ENCODE results near the gene ARHGEF16.

ARHGEF16 gene

DNA sequence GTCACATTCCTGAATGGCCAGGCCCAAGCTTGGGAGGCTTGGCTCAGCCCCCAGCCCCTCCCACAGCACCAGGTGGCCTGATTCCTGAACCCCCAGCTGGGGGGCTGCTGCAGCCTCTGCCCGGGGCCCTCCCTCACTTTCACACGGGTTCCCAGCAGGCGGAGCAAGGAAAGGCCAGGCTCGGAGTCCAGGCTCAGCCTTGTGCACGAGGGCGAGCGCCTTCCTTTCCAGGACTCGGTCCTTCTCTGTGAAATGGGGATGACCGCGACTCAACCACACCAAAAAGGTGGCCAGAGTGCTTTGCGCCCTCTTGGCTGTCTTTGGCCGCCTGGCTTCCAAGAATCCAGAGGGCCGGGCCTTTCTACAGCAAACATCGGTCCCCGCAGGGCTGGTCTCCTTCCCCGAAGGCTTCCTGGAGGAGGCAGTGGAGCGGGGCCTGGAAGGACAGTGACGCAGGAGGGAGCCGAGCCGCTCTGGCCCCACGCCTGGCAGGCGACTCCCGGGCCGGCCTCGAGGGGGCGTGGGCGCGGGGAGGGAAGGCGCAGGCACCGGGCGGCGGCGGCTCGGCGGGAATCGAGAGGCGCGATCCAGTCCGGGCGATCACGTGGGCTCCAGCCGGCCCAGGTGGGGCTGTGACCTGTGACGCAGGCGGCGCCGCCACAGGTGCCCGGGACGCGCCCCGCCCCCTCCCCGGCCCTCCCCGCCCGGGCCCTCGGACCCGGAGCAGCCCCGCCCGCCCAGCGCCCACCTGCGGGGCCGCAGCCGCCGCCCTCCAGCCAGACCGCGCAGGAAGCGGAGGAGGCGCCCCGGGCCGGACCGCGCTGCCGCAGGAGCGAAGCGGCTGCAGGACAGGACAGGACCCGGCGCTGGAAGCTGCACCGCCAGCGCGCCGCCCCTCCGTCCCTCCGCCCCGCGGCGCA is at the start of gene ARHGEF16:
Gene ARHGEF16, plus strand, starts transcription at position 775 of the 920 bp plus-strand sequence. CDS start 8,420 bp downstream, outside the sequence.
- no peaks in the 10 kb centered on the region for H3K27me3 ChIP-seq (ENCODE audit: control insufficient read depth, insufficient read depth, low read length)
- no peaks in the 10 kb centered on the region for H3K9me3 ChIP-seq (ENCODE audit: control insufficient read depth, insufficient read depth, low read length)
- H3K4me3 ChIP-seq (ENCODE audit: low read length): peak within 1 kb of the TSS; percentile 62; the same call in 1 of the 2 replicates
- WGBS (ENCODE audit: insufficient coverage, insufficient read length): no CpG with 5 or more reads among the region's 84 CpGs
- H3K27ac ChIP-seq (ENCODE audit: low read length): no peak within 1 kb of the TSS
- peaks cover 9% of the 10 kb centered on the region for H3K4me1 ChIP-seq (ENCODE audit: control insufficient read depth, insufficient read depth, low read length)
- no peak for DNase-seq (ENCODE audit: low read depth, low spot score)
- H3K36me3 ChIP-seq (ENCODE audit: control insufficient read depth, insufficient read depth, low read length): no peaks in the 10 kb centered on the region

DNA sequence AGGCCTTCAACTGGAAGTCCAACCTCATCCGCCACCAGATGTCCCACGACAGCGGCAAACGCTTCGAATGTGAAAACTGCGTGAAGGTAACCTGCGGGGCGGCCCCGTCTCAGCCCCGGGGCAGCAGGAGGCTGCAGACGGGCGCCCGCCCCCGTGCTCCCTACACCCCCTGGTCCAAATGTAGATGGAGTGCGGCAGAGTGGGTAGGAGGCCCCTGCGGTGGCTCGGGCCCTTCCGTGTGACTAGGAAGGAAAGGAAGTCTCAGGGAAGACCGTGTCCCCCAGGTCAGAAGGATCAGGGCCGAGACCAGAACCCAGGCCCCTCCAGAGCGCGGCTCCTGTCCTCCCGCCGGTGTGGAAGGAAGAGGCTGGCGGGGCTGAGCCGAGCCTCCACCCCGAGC is 49.7 kb upstream of the ARHGEF16 start:
- Histone ChIP-seq H3K27me3 (ENCODE audit: control insufficient read depth, insufficient read depth, low read length) (no peaks in the 10 kb centered on the region), H3K4me1 (ENCODE audit: control insufficient read depth, insufficient read depth, low read length) (no peaks in the 10 kb centered on the region; the same call in 1 of the 2 replicates), H3K9me3 (ENCODE audit: control insufficient read depth, insufficient read depth, low read length) (no peaks in the 10 kb centered on the region; the same call in 1 of the 2 replicates), H3K4me3 (ENCODE audit: low read length) (no peak overlapping the region), H3K27ac (ENCODE audit: low read length) (no peak overlapping the region), H3K36me3 (ENCODE audit: control insufficient read depth, insufficient read depth, low read length) (no peaks in the 10 kb centered on the region; the same call in 1 of the 2 replicates)
- DNase-seq (ENCODE audit: low read depth, low spot score): no peak
- no CpG with 5 or more reads among the region's 27 CpGs for WGBS (ENCODE audit: insufficient coverage, insufficient read length)

DNA sequence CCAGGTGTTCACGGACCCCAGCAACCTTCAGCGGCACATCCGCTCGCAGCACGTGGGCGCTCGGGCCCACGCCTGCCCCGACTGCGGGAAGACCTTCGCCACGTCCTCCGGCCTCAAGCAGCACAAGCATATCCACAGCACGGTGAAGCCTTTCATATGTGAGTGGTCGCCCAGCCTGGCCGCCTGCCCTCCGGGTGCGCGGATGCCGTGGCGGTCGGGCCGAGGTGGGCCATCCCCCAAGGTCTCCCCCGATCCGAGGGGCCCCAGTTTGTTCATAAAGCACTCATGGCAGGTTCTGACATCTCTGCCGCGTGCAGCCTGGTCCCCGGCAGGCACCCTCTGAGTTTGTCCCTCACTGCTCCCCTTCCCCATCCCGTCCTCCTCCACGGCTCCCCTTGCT is 49.0 kb upstream of the ARHGEF16 start:
- no peak overlapping the region for H3K4me3 ChIP-seq (ENCODE audit: low read length)
- no peaks in the 10 kb centered on the region; the same call in 1 of the 2 replicates for H3K4me1 ChIP-seq (ENCODE audit: control insufficient read depth, insufficient read depth, low read length)
- WGBS (ENCODE audit: insufficient coverage, insufficient read length): no CpG with 5 or more reads among the region's 30 CpGs

DNA sequence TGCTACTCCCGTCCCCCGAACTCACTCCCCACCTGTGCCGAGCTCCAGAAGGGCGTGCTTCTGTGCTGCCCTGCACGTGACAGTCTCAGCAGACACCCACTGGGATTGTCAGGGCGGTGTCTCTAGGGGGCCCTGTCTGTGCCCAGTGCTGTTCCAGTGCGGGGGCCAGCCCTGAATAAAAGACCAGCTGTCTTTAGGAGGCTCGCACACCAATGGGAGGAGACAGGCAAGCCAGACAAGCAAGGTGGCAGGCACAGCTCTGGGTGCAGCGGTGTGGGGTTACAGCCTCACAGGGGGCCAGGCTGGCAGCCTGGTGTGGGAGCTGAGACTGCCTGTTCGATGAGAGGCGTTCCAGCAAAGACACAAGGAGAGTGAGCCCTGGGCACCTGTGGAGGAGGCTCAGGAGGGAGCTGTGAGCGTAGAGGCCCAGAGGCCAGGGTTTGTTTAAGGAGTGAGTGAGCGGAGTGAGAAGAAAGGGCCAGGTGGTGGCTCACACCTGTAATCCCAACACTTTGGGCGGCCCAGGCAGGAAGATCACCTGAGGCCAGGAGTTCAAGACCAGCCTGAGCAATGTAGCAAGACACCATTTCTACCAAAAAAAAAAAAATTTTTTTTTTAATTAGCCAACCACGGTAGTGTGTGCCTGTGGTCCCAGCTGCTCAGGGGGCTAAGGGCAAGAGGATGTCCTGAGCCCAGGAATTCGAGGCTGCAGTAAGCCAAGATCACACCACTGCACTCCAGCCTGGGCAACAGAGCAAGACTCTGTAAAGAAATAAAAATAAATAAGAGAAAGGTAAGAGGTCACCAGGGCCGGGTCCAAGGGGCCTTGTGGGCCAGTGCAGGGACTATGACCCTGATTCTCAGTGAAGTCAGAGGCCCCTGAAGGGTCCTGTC is 48.2 kb upstream of the ARHGEF16 start:
- H3K36me3 ChIP-seq (ENCODE audit: control insufficient read depth, insufficient read depth, low read length): no peaks in the 10 kb centered on the region; the same call in 1 of the 2 replicates
- no CpG with 5 or more reads among the region's 17 CpGs for WGBS (ENCODE audit: insufficient coverage, insufficient read length)
- no peaks in the 10 kb centered on the region for H3K9me3 ChIP-seq (ENCODE audit: control insufficient read depth, insufficient read depth, low read length)
- no peak for DNase-seq (ENCODE audit: low read depth, low spot score)
- H3K27me3 ChIP-seq (ENCODE audit: control insufficient read depth, insufficient read depth, low read length): no peaks in the 10 kb centered on the region
- no peak overlapping the region for H3K4me3 ChIP-seq (ENCODE audit: low read length)
- H3K4me1 ChIP-seq (ENCODE audit: control insufficient read depth, insufficient read depth, low read length): no peaks in the 10 kb centered on the region
- no peak overlapping the region for H3K27ac ChIP-seq (ENCODE audit: low read length)

More for the DNA sequence above, 49.0 kb upstream of the ARHGEF16 start:
- no peaks in the 10 kb centered on the region for H3K27me3 ChIP-seq (ENCODE audit: control insufficient read depth, insufficient read depth, low read length)
- no peak for DNase-seq (ENCODE audit: low read depth, low spot score)
- no peak overlapping the region for H3K27ac ChIP-seq (ENCODE audit: low read length)
- H3K9me3 ChIP-seq (ENCODE audit: control insufficient read depth, insufficient read depth, low read length): no peaks in the 10 kb centered on the region; the same call in 1 of the 2 replicates
- H3K36me3 ChIP-seq (ENCODE audit: control insufficient read depth, insufficient read depth, low read length): no peaks in the 10 kb centered on the region; the same call in 1 of the 2 replicates

DNA sequence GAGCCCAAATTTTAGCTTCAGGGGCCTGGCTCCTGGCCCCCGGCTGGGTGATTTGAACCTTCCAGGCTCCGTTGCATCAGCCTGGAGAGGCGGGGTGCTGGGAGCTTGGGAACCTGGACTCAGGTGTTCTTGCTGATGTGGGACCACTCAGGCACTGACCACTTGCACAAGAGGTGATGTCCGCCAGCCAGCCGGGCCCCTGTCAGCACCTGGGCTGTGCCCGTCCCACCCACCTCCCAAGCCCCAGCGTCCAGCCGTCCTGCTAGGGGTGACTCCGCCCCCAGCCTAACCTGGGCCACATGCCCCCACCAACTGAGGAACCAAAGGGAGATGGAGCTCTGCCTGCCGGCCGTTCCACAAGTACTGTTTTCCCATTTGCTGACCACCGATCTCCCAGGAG is 47.4 kb upstream of the ARHGEF16 start:
- H3K36me3 ChIP-seq (ENCODE audit: control insufficient read depth, insufficient read depth, low read length): no peaks in the 10 kb centered on the region; the same call in 1 of the 2 replicates
- DNase-seq (ENCODE audit: low read depth, low spot score): no peak
- WGBS (ENCODE audit: insufficient coverage, insufficient read length): no CpG with 5 or more reads among the region's 12 CpGs
- H3K4me1 ChIP-seq (ENCODE audit: control insufficient read depth, insufficient read depth, low read length): no peaks in the 10 kb centered on the region
- no peaks in the 10 kb centered on the region for H3K27me3 ChIP-seq (ENCODE audit: control insufficient read depth, insufficient read depth, low read length)
- H3K27ac ChIP-seq (ENCODE audit: low read length): no peak overlapping the region
- H3K9me3 ChIP-seq (ENCODE audit: control insufficient read depth, insufficient read depth, low read length): no peaks in the 10 kb centered on the region
- no peak overlapping the region for H3K4me3 ChIP-seq (ENCODE audit: low read length)

DNA sequence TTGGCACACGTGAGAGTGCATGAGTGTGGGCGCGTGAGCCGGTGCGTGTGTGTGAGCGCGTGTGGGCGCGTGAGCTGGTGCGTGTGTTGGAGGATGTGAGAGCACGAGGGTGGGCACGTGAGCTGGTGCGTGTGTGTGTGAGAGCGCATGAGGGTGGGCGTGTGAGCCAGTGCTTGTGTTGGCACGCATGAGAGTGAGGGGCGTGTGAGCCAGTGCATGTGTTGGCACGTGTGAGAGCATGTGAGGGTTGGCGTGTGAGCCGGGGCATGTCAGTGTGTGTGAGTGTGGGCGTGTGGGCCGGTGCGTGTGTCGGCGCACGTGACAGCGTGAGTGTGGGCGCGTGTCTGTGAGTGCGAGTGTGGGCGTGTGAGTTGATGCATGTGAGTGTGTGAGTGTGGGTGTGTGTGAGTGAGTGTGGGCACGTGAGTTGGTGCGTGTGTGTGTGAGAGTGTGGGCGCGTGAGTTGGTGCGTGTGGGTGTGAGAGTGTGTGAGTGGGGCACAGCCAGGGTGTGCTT is 45.7 kb upstream of the ARHGEF16 start:
- 100% methylated on average over 20 of the region's 36 CpGs for WGBS (ENCODE audit: insufficient coverage, insufficient read length)
- H3K4me3 ChIP-seq (ENCODE audit: low read length): no peak overlapping the region

DNA sequence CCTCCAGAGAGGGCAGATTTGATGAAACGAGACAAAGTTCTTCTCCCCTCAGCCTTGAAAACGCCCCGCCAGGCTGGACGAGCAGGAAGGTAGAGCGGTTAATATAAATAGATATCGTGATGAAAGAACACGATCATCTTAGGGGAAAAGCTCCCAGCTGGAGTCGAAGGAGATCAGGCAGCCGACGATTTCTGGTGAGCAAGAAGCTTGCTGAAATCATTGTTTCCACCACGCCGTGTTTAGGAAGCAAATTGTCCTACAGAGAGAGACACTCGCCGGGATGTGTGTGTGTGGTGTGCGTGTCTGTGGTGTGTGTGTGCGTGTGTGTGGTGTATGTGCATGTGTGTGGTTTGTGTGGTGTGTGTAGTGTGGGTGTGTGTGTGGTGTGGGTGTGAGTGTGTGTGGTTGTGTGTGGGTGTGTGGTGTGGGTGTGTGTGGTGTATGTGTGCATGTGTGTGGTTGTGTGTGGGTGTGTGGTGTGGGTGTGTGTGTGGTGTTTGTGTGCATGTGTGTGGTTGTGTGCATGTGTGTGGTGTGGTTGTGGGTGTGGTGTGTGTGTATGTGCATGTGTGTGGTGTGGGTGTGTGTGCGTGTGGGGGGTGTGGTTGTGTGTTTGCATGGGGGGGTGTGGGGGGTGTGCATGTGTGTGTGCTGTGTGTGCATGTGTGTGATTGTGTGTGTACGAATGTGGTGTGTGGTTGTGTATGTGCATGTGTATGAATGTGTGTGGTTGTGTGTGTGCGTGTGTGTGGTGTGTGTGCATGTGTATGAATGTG is 44.9 kb upstream of the ARHGEF16 start:
- H3K36me3 ChIP-seq (ENCODE audit: control insufficient read depth, insufficient read depth, low read length): no peaks in the 10 kb centered on the region; the same call in 1 of the 2 replicates
- no peak for DNase-seq (ENCODE audit: low read depth, low spot score)
- H3K4me3 ChIP-seq (ENCODE audit: low read length): no peak overlapping the region
- no peak overlapping the region for H3K27ac ChIP-seq (ENCODE audit: low read length)
- no peaks in the 10 kb centered on the region for H3K27me3 ChIP-seq (ENCODE audit: control insufficient read depth, insufficient read depth, low read length)
- no peaks in the 10 kb centered on the region for H3K4me1 ChIP-seq (ENCODE audit: control insufficient read depth, insufficient read depth, low read length)
- H3K9me3 ChIP-seq (ENCODE audit: control insufficient read depth, insufficient read depth, low read length): no peaks in the 10 kb centered on the region; the same call in 1 of the 2 replicates
- 100% methylated on average over 4 of the region's 19 CpGs for WGBS (ENCODE audit: insufficient coverage, insufficient read length)

More for the DNA sequence above, 45.7 kb upstream of the ARHGEF16 start:
- DNase-seq (ENCODE audit: low read depth, low spot score): no peak
- no peaks in the 10 kb centered on the region; the same call in 1 of the 2 replicates for H3K36me3 ChIP-seq (ENCODE audit: control insufficient read depth, insufficient read depth, low read length)
- H3K27me3 ChIP-seq (ENCODE audit: control insufficient read depth, insufficient read depth, low read length): no peaks in the 10 kb centered on the region
- no peak overlapping the region for H3K27ac ChIP-seq (ENCODE audit: low read length)
- H3K4me1 ChIP-seq (ENCODE audit: control insufficient read depth, insufficient read depth, low read length): no peaks in the 10 kb centered on the region
- no peaks in the 10 kb centered on the region for H3K9me3 ChIP-seq (ENCODE audit: control insufficient read depth, insufficient read depth, low read length)

DNA sequence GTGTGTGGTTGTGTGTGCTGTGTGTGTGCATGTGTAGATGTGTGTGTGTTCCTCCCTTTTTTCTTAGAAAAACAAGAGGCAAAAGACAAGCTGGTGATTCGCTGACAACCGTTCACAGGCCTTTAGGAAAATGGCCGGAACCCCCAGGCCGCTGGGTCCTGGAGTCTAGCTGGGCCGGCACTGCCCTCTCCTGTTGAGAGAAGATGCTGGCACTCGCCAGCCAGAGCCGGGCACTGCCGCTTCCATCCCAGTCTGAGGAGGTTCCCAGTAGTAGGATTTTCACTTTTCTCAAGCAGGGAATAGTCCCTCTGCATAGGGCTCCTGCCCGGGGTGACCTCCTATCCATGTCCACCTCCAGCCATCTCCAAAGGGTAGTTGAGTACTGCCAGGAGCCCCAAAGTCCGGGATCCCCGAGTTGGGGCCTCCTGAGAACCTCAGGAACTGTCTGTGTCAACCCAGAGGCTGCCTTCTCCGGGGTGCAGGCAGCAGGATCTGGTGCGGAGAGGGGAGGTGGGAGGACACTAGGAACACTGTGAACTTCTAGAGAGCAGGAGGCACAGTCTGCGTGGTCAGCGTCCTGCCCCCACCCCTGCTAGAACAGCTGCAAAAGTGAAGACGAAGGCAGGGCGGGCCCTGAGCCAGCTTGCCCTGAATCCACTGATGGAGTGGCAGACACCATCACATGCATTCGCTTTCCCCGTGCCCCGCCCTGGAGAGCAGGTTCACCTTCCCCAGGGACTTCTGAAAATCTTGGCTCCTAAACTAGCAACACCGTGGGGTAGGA is 44.1 kb upstream of the ARHGEF16 start:
- WGBS (ENCODE audit: insufficient coverage, insufficient read length): no CpG with 5 or more reads among the region's 21 CpGs
- no peak for DNase-seq (ENCODE audit: low read depth, low spot score)
- no peaks in the 10 kb centered on the region for H3K4me1 ChIP-seq (ENCODE audit: control insufficient read depth, insufficient read depth, low read length)
- no peaks in the 10 kb centered on the region for H3K27me3 ChIP-seq (ENCODE audit: control insufficient read depth, insufficient read depth, low read length)
- no peak overlapping the region for H3K27ac ChIP-seq (ENCODE audit: low read length)
- no peak overlapping the region for H3K4me3 ChIP-seq (ENCODE audit: low read length)
- H3K36me3 ChIP-seq (ENCODE audit: control insufficient read depth, insufficient read depth, low read length): no peaks in the 10 kb centered on the region; the same call in 1 of the 2 replicates
- no peaks in the 10 kb centered on the region; the same call in 1 of the 2 replicates for H3K9me3 ChIP-seq (ENCODE audit: control insufficient read depth, insufficient read depth, low read length)

DNA sequence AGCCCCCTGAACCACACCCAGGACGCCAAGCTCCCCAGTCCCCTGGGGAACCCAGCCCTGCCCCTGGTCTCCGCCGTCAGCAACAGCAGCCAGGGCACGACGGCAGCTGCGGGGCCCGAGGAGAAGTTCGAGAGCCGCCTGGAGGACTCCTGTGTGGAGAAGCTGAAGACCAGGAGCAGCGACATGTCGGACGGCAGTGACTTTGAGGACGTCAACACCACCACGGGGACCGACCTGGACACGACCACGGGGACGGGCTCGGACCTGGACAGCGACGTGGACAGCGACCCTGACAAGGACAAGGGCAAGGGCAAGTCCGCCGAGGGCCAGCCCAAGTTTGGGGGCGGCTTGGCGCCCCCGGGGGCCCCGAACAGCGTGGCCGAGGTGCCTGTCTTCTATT is 42.7 kb upstream of the ARHGEF16 start:
- no peaks in the 10 kb centered on the region for H3K4me1 ChIP-seq (ENCODE audit: control insufficient read depth, insufficient read depth, low read length)
- H3K4me3 ChIP-seq (ENCODE audit: low read length): no peak overlapping the region
- no peaks in the 10 kb centered on the region; the same call in 1 of the 2 replicates for H3K9me3 ChIP-seq (ENCODE audit: control insufficient read depth, insufficient read depth, low read length)
- no peak overlapping the region for H3K27ac ChIP-seq (ENCODE audit: low read length)
- DNase-seq (ENCODE audit: low read depth, low spot score): no peak
- no peaks in the 10 kb centered on the region for H3K27me3 ChIP-seq (ENCODE audit: control insufficient read depth, insufficient read depth, low read length)
- no CpG with 5 or more reads among the region's 30 CpGs for WGBS (ENCODE audit: insufficient coverage, insufficient read length)
- H3K36me3 ChIP-seq (ENCODE audit: control insufficient read depth, insufficient read depth, low read length): no peaks in the 10 kb centered on the region; the same call in 1 of the 2 replicates

Measured in iPS DF 6.9 (cell line).